Endothelial cell (in vitro differentiated cells): ENCODE measurements around the gene SUCLG1. TPM values are rescaled to one million over a fixed set of nuclear protein-coding genes. Genes with fewer than 3 reads are reported as not detected.

Experiments used
- DNase-seq: peaks from one replicate; pipeline ENCODE4 v3.0.0; 2021; ENCODE audit warnings: low spot score
- H3K27ac Mint-ChIP-seq: one replicate; pipeline ENCODE4 v1.8.0; 2021; ENCODE audit warnings: mixed read lengths, inconsistent platforms; ENCODE audit not compliant: unreplicated experiment
- H3K27me3 Mint-ChIP-seq: one replicate; pipeline ENCODE4 v1.8.0; 2021; ENCODE audit warnings: mild to moderate bottlenecking, moderate library complexity, mixed read lengths, inconsistent platforms; ENCODE audit not compliant: unreplicated experiment
- H3K36me3 Mint-ChIP-seq: one replicate; pipeline ENCODE4 v1.8.0; 2021; ENCODE audit warnings: mild to moderate bottlenecking, low read depth, mixed read lengths, inconsistent platforms; ENCODE audit not compliant: unreplicated experiment
- H3K4me1 Mint-ChIP-seq: one replicate; pipeline ENCODE4 v1.8.0; 2021; ENCODE audit warnings: mild to moderate bottlenecking, mixed read lengths, inconsistent platforms; ENCODE audit not compliant: unreplicated experiment
- H3K4me3 Mint-ChIP-seq: one replicate; pipeline ENCODE4 v1.8.0; 2021; ENCODE audit warnings: mild to moderate bottlenecking, mixed read lengths, inconsistent platforms; ENCODE audit not compliant: unreplicated experiment
- H3K9me3 Mint-ChIP-seq: one replicate; pipeline ENCODE4 v1.8.0; 2021; ENCODE audit warnings: mixed read lengths, inconsistent platforms; ENCODE audit not compliant: unreplicated experiment
- CTCF ChIP-seq: fragments of 200-600 bp; sonication (generic); IDR thresholded peaks from one replicate; pipeline ENCODE4 v1.5.0; 2021; ENCODE audit warnings: antibody characterized with exemption; ENCODE audit not compliant: unreplicated experiment
- long read RNA-seq: library from polyadenylated mRNA; unstranded; transcript quantifications from one replicate; pipeline ENCODE4 v2.0.0, GENCODE V29; 2020; ENCODE audit not compliant: unreplicated experiment
- total RNA-seq: library from RNA; stranded (reverse); fragmentation: NEBNext Ultra II Directional; extraction: Animal tissue kit (Norgen Biotek cat#: 25700); gene quantifications from one replicate; pipeline ENCODE4 v1.2.1, GENCODE V29; 2021; ENCODE audit not compliant: unreplicated experiment

SUCLG1 gene
- 63.2 TPM for total RNA-seq
- long read RNA-seq, transcript SUCLG1-201 (9 exons, 1,475 nt), result major isoform, 70 of 78 reads
- long read RNA-seq, partial matches to known transcripts, result 3 of 78 reads
- long read RNA-seq, other reads (novel, unspliced or antisense), result 5 of 78 reads

DNA sequence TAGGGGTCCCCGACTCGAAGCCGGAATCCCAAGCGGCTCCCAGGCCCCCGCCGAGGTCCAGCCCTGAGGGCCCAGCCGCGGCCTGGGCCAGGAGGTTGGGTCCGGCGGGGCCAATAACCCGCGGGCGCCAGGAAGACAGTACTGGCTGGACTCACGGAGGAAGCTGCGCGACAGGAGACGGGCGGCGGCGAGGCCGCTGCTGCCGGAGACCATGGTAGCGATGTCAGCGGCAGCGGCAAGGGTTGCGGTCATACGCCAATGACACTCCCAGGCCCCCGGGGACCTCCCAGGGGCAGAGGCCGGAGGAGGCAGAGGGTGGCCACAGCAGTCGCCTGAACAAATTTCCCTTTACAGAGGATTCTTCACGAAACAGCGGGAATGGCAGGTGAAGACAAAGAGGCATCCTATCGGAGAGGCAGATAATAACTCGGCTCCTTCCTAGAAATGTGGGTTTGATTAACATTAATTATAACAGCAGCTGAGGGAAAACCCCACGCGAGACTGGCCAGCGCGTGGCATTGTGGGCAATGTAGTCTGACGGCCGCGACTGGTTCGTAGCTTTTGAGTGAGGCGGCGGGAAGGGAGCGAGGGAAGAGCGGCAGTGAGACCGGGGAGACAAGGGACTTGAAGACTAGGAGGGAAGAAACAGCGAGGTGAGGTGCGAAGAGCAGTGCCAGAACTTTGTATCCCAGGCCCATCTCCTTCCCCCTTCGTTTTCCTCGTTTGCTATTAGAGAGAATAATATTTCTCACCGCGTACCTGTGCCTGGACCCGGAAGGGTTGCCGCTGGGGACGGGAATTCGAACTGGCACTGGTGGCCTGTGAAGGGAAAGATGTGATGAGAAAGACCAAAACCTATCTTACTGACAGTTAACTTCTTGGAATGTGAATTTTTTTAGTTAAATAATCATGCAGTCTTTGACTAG lies at the start of gene SUCLG1:
TSS of gene SUCLG1 (minus strand) at position 263 of the 926 bp plus-strand sequence. CDS start at position 252, 11 bp downstream.
- peak within 1 kb of the TSS; percentile 100 for H3K4me3 Mint-ChIP-seq
- no peaks in the 10 kb centered on the region for H3K9me3 Mint-ChIP-seq
- no peaks in the 10 kb centered on the region for H3K36me3 Mint-ChIP-seq
- TF ChIP-seq CTCF, result no peak
- H3K27me3 Mint-ChIP-seq, result peaks cover 4% of the 10 kb centered on the region
- peaks cover 11% of the 10 kb centered on the region for H3K4me1 Mint-ChIP-seq
- peak within 1 kb of the TSS; percentile 96 for H3K27ac Mint-ChIP-seq
- peak; percentile 77 for DNase-seq

DNA sequence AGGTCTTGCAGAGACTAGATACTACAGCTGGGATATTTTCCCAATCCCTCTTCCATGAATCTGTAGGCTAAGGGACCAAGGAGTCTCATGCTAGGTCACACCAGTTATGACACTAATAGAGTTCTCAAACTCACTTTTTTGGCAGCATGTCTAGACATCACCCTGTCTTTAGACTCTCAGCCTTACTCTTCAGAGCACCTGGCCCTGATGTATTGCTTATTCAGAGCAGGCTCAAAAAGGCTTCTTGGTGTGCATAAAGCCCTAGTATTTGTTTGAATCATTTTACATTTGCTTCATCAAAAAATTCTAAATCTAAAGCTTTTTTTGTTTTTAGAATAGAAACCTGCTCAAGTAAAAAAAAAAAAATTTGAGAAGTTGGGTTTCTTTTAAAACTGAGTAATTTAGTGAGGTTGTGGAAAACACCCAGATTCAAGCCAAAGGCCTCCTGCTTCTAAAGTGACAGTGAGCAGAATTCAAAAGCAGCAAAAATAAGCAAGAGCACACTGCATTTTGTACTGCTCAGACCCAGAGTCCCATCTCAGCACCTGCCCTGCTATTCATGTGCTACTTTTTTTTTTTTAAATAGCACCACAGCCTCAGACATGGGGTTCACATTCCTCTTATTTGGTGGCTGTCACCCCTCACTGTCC lies 39.2 kb upstream of the SUCLG1 start:
- Mint-ChIP-seq H3K27me3 (no peaks in the 10 kb centered on the region), H3K27ac (no peak overlapping the region), H3K4me3 (no peak overlapping the region), H3K36me3 (no peaks in the 10 kb centered on the region), H3K4me1 (peaks cover 5% of the 10 kb centered on the region), H3K9me3 (no peaks in the 10 kb centered on the region)
- no peak for TF ChIP-seq CTCF
- no peak for DNase-seq

DNA sequence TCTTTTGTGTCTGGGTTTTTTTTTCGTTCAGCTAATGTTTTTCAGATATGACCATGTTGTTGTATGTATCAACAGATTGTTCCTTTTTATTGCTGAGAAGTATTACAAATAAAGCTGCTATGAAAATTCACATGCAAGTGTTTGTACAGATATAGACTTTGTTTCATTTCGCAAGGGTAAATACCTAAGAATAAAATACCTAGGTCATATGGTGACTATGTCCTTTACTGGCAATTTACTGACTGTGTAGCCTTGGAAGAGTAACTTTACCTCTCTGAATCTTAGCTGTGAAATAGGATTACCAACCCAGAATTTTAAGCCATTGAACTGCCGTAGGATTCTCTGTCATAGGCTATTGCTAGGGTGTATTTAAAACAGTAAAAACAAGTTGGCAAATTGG lies 38.2 kb upstream of the SUCLG1 start:
- no peaks in the 10 kb centered on the region for H3K36me3 Mint-ChIP-seq
- H3K27me3 Mint-ChIP-seq, result no peaks in the 10 kb centered on the region
- no peak overlapping the region for H3K27ac Mint-ChIP-seq
- no peak for TF ChIP-seq CTCF
- no peaks in the 10 kb centered on the region for H3K9me3 Mint-ChIP-seq
- no peak overlapping the region for H3K4me3 Mint-ChIP-seq
- peaks cover 5% of the 10 kb centered on the region for H3K4me1 Mint-ChIP-seq
- no peak for DNase-seq

GRCh38 chr2:84496386-84496785 lies 37.3 kb upstream of the SUCLG1 start:
- H3K4me3 Mint-ChIP-seq, result no peak overlapping the region
- H3K4me1 Mint-ChIP-seq, result peaks cover 5% of the 10 kb centered on the region
- no peaks in the 10 kb centered on the region for H3K27me3 Mint-ChIP-seq
- no peaks in the 10 kb centered on the region for H3K36me3 Mint-ChIP-seq
- TF ChIP-seq CTCF, result no peak
- no peak for DNase-seq
- no peaks in the 10 kb centered on the region for H3K9me3 Mint-ChIP-seq
- no peak overlapping the region for H3K27ac Mint-ChIP-seq
